Measurements from ENCODE around the gene PLSCR5.
A peak's percentile ranks its signal among the peaks of the same experiment; 100 is the strongest.

Gene PLSCR5

GRCh38 chr3:146544002-146544928 is 60.9 kb downstream of the PLSCR5 start, which contains the start of gene PLSCR1:
Gene PLSCR1, minus strand, starts transcription at chr3:146544607. Its CDS starts 8,055 bp downstream, at chr3:146536552.
- peak; percentile 25 to 90 (median 72) for DNase-seq

- DNase-seq, result peak in 2 of 51 donors; percentile 7 to 12
Measured at GRCh38 chr3:146543461-146544001, 61.6 kb downstream of the PLSCR5 start.

- no peak for DNase-seq
Measured at GRCh38 chr3:146542978-146543377, 62.2 kb downstream of the PLSCR5 start.

GRCh38 chr3:146542179-146542578 is 63.0 kb downstream of the PLSCR5 start:
- peak in 3 of 51 donors; percentile 5 to 8 (median 6) for DNase-seq

- DNase-seq, result no peak
Measured at GRCh38 chr3:146540978-146541377, 64.2 kb downstream of the PLSCR5 start.

GRCh38 chr3:146540236-146540635 is 64.9 kb downstream of the PLSCR5 start:
- no peak for DNase-seq

- no peak for DNase-seq
Measured at GRCh38 chr3:146539315-146539714, 65.8 kb downstream of the PLSCR5 start.

GRCh38 chr3:146537603-146538002 is 67.5 kb downstream of the PLSCR5 start:
- no peak for DNase-seq

- DNase-seq, result peak in 3 of 51 donors; percentile 1 to 13 (median 7)
Measured at GRCh38 chr3:146536681-146537080, 68.5 kb downstream of the PLSCR5 start.

Measured in hypothalamus (tissue), 51 donors.